Karpas-422 (cell line): ENCODE results near the gene USP10. TPM values are rescaled to one million over a fixed set of nuclear protein-coding genes. Genes with fewer than 3 reads are reported as not detected.

Experiments used
- DNase-seq: peaks from one replicate; pipeline ENCODE4 v3.0.0-alpha.2; 2015
- H2AFZ ChIP-seq: fragments of 200-600 bp; sonication (generic); 2 replicates; pipeline ENCODE4 v1.6.1; 2014; ENCODE audit warnings: antibody characterized with exemption, low read length, mixed read lengths
- H3K27ac ChIP-seq: fragments of 200-600 bp; sonication (generic); 2 replicates; pipeline ENCODE4 v1.5.1; 2014; ENCODE audit warnings: mild to moderate bottlenecking, low read length, moderate library complexity
- H3K27me3 ChIP-seq: fragments of 200-600 bp; sonication (generic); 2 replicates; pipeline ENCODE4 v1.6.1; 2014; ENCODE audit warnings: low read length, mixed read lengths
- H3K36me3 ChIP-seq: fragments of 200-600 bp; sonication (generic); 2 replicates; pipeline ENCODE4 v1.6.1; 2014; ENCODE audit warnings: low read length, mixed read lengths; ENCODE audit not compliant: insufficient read depth
- H3K4me1 ChIP-seq: fragments of 200-600 bp; sonication (generic); 2 replicates; pipeline ENCODE4 v1.6.1; 2014; ENCODE audit warnings: mild to moderate bottlenecking, low read length, mixed read lengths
- H3K4me2 ChIP-seq: fragments of 200-600 bp; sonication (generic); 2 replicates; pipeline ENCODE4 v1.6.1; 2014; ENCODE audit warnings: low read length, low read depth, mild to moderate bottlenecking; ENCODE audit not compliant: poor library complexity, severe bottlenecking
- H3K4me3 ChIP-seq: fragments of 200-600 bp; sonication (generic); 2 replicates; pipeline ENCODE4 v1.5.1; 2014; ENCODE audit warnings: mild to moderate bottlenecking, antibody characterized with exemption, low read length, mixed read lengths
- H3K79me2 ChIP-seq: fragments of 200-600 bp; sonication (generic); 2 replicates; pipeline ENCODE4 v1.6.1; 2014; ENCODE audit warnings: mild to moderate bottlenecking, low read length, mixed read lengths
- H3K9ac ChIP-seq: fragments of 200-600 bp; sonication (generic); 2 replicates; pipeline ENCODE4 v1.6.0; 2014; ENCODE audit warnings: low read length
- H3K9me2 ChIP-seq: fragments of 200-600 bp; sonication (generic), shearing (Covaris generic); replicated peaks from 2 replicates; pipeline ENCODE4 v1.6.0; 2014; ENCODE audit warnings: mild to moderate bottlenecking, low read length, moderate library complexity; ENCODE audit not compliant: insufficient read depth
- H3K9me3 ChIP-seq: fragments of 300-700, 200-600 bp; sonication (generic); 2 replicates; pipeline ENCODE4 v1.6.1; 2014; ENCODE audit warnings: low read length, mixed read lengths
- H4K20me1 ChIP-seq: fragments of 200-600 bp; sonication (generic); 2 replicates; pipeline ENCODE4 v1.6.1; 2014; ENCODE audit warnings: mild to moderate bottlenecking, antibody characterized with exemption, low read length, low read depth; ENCODE audit not compliant: insufficient read depth
- total RNA-seq: library from RNA; depleted of rRNA; stranded (reverse); fragments of >200 nt; shearing (Covaris generic); gene quantifications from 2 replicates; pipeline ENCODE4 v1.2.3, GENCODE V29; 2014; ENCODE audit warnings: low replicate concordance

USP10 gene
- total RNA-seq, 1 experiment from 2014 or later = 79.9 TPM

GRCh38 chr16:84766978-84767773 lies 67.4 kb downstream of the USP10 start:
- no peak for DNase-seq
- Histone ChIP-seq H3K4me1 (no peaks in the 10 kb centered on the region), H2AFZ (no peak overlapping the region), H4K20me1 (peaks cover 6% of the 10 kb centered on the region; the same call in 1 of the 2 replicates), H3K9me3 (no peaks in the 10 kb centered on the region), H3K27me3 (no peaks in the 10 kb centered on the region), H3K4me2 (no peak overlapping the region), H3K9ac (no peak overlapping the region), H3K27ac (no peak overlapping the region), H3K4me3 (no peak overlapping the region), H3K79me2 (peaks cover 33% of the 10 kb centered on the region), H3K9me2 (no peaks in the 10 kb centered on the region), H3K36me3 (peaks cover 49% of the 10 kb centered on the region)

DNA sequence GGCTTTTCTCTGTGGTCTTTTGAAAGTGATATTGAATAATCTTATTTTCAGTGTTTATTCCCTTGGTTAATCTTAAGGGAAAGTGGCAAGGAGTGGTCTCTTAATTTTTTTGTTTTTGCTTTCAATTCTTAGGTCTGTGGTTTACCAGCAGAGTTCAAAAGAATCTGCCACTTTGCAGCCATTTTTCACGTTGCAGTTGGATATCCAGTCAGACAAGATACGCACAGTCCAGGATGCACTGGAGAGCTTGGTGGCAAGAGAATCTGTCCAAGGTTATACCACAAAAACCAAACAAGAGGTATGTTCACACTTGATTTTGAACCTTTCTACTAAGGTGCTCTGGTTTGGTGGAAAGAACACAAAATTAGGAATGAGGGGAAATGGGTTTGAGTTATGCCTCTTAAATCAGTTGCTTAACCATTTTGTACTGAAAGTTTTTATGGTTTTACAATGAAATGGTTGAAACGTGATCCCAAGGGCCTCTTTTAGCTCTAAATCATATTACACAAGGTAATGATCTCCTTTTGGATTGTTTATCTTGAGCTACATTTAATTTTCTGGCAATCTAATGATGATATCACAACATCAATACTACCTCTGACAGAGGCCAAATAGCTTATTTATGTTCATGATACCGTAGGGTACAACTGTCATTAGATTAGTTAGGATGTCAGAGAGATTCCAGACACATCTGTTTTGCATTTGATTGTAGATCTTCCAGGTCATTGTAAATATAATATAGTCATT lies 68.4 kb downstream of the USP10 start:
- H3K79me2 ChIP-seq = peaks cover 30% of the 10 kb centered on the region
- peaks cover 6% of the 10 kb centered on the region; the same call in 1 of the 2 replicates for H4K20me1 ChIP-seq
- H3K27me3 ChIP-seq = no peaks in the 10 kb centered on the region
- no peak overlapping the region for H3K27ac ChIP-seq
- no peaks in the 10 kb centered on the region for H3K9me2 ChIP-seq
- H3K36me3 ChIP-seq = peaks cover 47% of the 10 kb centered on the region
- no peak overlapping the region for H3K4me3 ChIP-seq
- no peak overlapping the region for H3K9ac ChIP-seq
- H3K9me3 ChIP-seq = no peaks in the 10 kb centered on the region
- H3K4me2 ChIP-seq = no peak overlapping the region
- no peak overlapping the region for H2AFZ ChIP-seq
- DNase-seq = no peak
- H3K4me1 ChIP-seq = no peaks in the 10 kb centered on the region

- Histone ChIP-seq H3K9me3 (no peaks in the 10 kb centered on the region), H3K4me1 (no peaks in the 10 kb centered on the region), H3K79me2 (peaks cover 30% of the 10 kb centered on the region), H3K4me3 (no peak overlapping the region), H3K4me2 (no peak overlapping the region), H3K27ac (no peak overlapping the region), H3K36me3 (peaks cover 41% of the 10 kb centered on the region), H2AFZ (no peak overlapping the region), H3K9me2 (no peaks in the 10 kb centered on the region), H3K9ac (no peak overlapping the region), H4K20me1 (peaks cover 6% of the 10 kb centered on the region; the same call in 1 of the 2 replicates), H3K27me3 (no peaks in the 10 kb centered on the region)
- DNase-seq = no peak
Measured at GRCh38 chr16:84768808-84769197, 69.0 kb downstream of the USP10 start.

GRCh38 chr16:84769416-84769815 lies 69.6 kb downstream of the USP10 start:
- Histone ChIP-seq H3K4me3 (no peak overlapping the region), H4K20me1 (peaks cover 6% of the 10 kb centered on the region; the same call in 1 of the 2 replicates), H2AFZ (no peak overlapping the region), H3K27ac (no peak overlapping the region), H3K4me2 (no peak overlapping the region), H3K4me1 (no peaks in the 10 kb centered on the region), H3K9ac (no peak overlapping the region), H3K9me3 (no peaks in the 10 kb centered on the region), H3K36me3 (peaks cover 35% of the 10 kb centered on the region), H3K79me2 (peaks cover 30% of the 10 kb centered on the region), H3K27me3 (no peaks in the 10 kb centered on the region), H3K9me2 (no peaks in the 10 kb centered on the region)
- no peak for DNase-seq

DNA sequence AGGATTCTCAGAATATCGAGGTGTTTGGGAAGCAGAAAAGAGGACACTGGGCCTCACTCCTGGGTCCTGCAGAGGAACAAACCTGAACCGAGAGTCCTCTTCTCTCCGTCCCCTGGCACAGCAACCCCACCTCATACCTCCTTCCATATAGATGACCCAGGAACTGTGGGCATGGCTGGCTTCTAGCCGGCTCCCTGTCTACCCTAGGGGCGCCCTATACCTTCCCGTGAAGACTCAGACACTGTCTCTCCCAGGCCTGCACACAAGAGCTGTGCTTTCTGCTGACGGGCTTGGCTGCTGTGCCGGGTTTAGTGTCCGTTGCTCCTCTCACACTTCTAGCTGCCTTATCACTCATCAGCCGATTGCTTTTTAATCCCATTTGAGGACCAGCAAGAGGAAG lies 73.5 kb downstream of the USP10 start:
- Histone ChIP-seq H3K36me3 (peaks cover 47% of the 10 kb centered on the region), H3K79me2 (peaks cover 18% of the 10 kb centered on the region), H3K9me2 (no peaks in the 10 kb centered on the region), H2AFZ (no peak overlapping the region), H3K9ac (no peak overlapping the region), H3K4me2 (no peak overlapping the region), H3K4me1 (no peaks in the 10 kb centered on the region), H3K27ac (no peak overlapping the region), H4K20me1 (no peaks in the 10 kb centered on the region), H3K9me3 (no peaks in the 10 kb centered on the region), H3K4me3 (no peak overlapping the region), H3K27me3 (no peaks in the 10 kb centered on the region)
- no peak for DNase-seq

DNA sequence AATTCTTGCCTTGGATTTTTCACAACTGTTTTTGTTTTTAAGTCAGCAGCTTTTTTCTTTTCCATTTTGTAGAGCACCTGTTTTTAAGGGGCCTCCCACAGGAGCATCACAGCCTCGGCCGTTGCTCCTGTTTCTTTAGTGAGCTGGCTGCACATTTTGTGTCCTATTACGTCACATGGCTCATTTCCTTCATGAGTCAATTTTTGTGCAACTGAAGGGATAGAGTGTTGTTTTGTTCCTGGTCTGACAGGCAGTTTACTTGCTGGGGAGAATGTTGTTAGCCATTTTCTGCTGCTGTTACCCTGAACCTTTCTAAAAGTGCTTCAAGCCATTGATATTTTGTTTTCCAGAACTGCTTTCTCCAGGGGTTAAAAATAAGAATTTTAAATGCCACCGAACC lies 75.0 kb downstream of the USP10 start:
- Histone ChIP-seq H3K9ac (no peak overlapping the region), H3K4me3 (no peak overlapping the region), H3K9me2 (no peaks in the 10 kb centered on the region), H3K36me3 (peaks cover 41% of the 10 kb centered on the region), H3K9me3 (no peaks in the 10 kb centered on the region), H3K79me2 (peaks cover 6% of the 10 kb centered on the region; the same call in 1 of the 2 replicates), H3K4me2 (no peak overlapping the region), H3K27me3 (no peaks in the 10 kb centered on the region), H2AFZ (no peak overlapping the region), H3K27ac (no peak overlapping the region), H3K4me1 (no peaks in the 10 kb centered on the region), H4K20me1 (no peaks in the 10 kb centered on the region)
- no peak for DNase-seq

DNA sequence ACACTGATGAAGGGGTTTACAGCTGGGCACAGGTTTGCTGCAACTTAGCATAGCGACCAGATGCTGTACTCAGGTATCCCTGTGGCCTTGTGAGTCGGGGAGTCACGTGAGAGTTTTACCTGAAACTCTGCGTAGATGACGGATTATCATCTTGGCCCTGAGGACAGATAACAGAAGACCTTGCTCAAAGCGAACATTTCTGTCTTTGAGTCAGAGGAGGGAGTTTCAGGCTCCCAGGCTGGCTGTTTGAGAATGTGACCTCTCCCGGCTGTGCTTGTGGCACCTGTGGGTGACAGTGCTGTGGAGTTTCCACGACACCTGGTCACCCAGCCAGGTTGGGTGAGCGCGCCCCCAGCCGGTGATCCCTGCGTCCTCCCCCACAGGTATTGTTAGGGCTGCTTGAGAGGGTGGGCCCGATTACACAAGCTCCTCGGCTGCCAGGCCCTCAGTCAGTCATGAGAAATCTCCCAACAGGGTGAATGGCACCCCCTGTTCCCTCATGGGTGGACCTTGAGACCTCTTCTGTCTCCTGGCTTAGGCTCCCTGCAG lies 75.5 kb downstream of the USP10 start:
- H3K4me3 ChIP-seq = no peak overlapping the region
- no peak overlapping the region for H3K27ac ChIP-seq
- H2AFZ ChIP-seq = no peak overlapping the region
- no peak overlapping the region for H3K4me2 ChIP-seq
- H3K9me3 ChIP-seq = no peaks in the 10 kb centered on the region
- DNase-seq = no peak
- H3K9me2 ChIP-seq = no peaks in the 10 kb centered on the region
- 0 out of 2 replicates have a peak, but pooled peaks cover 2% of the 10 kb centered on the region for H3K79me2 ChIP-seq
- H3K27me3 ChIP-seq = no peaks in the 10 kb centered on the region
- H3K36me3 ChIP-seq = peaks cover 41% of the 10 kb centered on the region
- H4K20me1 ChIP-seq = no peaks in the 10 kb centered on the region
- no peak overlapping the region for H3K9ac ChIP-seq
- no peaks in the 10 kb centered on the region for H3K4me1 ChIP-seq

DNA sequence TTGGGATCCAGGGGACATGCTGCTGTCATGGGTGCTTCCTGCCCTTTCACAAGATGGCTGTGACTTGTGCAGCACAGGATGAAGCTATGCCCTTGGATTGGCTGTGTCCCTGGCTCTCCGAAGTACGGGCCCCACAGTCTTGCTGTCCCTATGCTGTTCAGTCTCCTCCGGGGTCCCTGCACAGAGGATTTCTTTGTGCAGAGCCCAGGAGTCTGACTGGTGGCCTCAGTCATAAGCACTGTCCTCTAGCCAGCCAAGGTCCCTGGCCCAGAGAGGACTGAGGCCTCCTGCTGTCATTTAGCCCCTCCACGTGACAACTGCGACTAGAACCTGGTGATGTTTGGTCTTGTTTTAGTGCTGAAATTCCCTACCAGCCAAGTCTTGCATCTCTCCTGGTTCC lies 77.6 kb downstream of the USP10 start:
- Histone ChIP-seq H3K9me3 (no peaks in the 10 kb centered on the region), H3K4me1 (no peaks in the 10 kb centered on the region), H3K9ac (no peak overlapping the region), H4K20me1 (no peaks in the 10 kb centered on the region), H2AFZ (no peak overlapping the region), H3K27me3 (no peaks in the 10 kb centered on the region), H3K4me3 (no peak overlapping the region), H3K79me2 (no peaks in the 10 kb centered on the region), H3K27ac (no peak overlapping the region), H3K9me2 (no peaks in the 10 kb centered on the region), H3K36me3 (peaks cover 43% of the 10 kb centered on the region), H3K4me2 (no peak overlapping the region)
- no peak for DNase-seq
